Measurements from ENCODE around the gene ELAVL1. TPM values are rescaled to one million over a fixed set of nuclear protein-coding genes. Genes with fewer than 3 reads are reported as not detected.
A peak's percentile ranks its signal among the peaks of the same experiment; 100 is the strongest.
"Not testable (repeated sequence)": the region's sequence is repeated elsewhere in the genome, so short reads cannot be mapped to it uniquely, and the experiment has no call there.

The ELAVL1 gene
- total RNA-seq, 4 donors from 2014 or later: 14.1 to 71.7 (median 39.3) TPM

DNA sequence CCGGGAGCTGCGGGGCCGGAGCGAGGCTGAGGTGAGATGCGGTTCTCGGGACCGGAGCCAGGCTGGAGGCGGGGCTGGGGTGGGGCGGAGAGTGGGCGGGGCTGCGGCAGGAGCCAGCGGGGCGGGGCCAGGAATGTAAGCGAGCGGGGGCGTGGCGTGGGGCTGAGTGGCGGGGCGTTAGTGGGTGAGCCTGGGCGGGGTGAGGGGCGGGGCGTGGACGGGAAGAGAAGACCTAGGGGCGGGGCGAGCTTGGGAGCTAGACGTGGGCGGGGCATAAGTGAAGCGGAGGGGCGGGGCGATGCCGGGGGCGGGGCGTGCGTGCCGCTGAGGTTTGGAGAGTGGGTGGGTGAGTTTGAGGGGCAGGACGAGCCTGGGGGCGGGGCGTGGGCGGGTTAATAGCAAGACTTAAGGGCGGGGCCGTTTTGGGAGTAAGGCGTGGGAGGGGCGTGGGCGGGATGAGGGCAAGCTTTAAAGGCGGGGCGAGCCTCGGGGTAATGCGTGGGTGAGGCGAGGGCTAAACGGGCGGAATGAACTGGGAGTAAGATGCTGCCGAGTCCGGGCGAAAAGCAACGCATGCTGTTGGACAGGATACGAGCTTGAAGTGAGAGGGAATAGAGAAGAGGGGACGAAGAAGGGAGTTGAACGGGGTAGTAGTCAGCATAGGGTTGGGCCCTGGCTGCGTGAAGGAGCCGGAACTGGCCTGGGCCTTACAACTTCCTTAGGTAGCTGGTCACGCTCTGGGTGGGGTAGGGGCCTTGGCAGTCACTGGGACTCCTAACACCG lies 84.7 kb downstream of the ELAVL1 start:
- intact Hi-C loops (cut with DNase I; ENCODE audit: low total_unique reads): no loop called here
- peak overlapping the region; percentile 92 to 99 for H3K27ac ChIP-seq
- TF ChIP-seq POLR2A (IDR thresholded peaks at IDR 0.05): peak; percentile 64 to 77
- TF ChIP-seq, protein P1, sequence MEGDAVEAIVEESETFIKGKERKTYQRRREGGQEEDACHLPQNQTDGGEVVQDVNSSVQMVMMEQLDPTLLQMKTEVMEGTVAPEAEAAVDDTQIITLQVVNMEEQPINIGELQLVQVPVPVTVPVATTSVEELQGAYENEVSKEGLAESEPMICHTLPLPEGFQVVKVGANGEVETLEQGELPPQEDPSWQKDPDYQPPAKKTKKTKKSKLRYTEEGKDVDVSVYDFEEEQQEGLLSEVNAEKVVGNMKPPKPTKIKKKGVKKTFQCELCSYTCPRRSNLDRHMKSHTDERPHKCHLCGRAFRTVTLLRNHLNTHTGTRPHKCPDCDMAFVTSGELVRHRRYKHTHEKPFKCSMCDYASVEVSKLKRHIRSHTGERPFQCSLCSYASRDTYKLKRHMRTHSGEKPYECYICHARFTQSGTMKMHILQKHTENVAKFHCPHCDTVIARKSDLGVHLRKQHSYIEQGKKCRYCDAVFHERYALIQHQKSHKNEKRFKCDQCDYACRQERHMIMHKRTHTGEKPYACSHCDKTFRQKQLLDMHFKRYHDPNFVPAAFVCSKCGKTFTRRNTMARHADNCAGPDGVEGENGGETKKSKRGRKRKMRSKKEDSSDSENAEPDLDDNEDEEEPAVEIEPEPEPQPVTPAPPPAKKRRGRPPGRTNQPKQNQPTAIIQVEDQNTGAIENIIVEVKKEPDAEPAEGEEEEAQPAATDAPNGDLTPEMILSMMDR (IDR thresholded peaks at IDR 0.05): no peak
- H3K4me3 ChIP-seq: peak overlapping the region; percentile 66 to 70
- DNase-seq: peak; percentile 99 to 100
- no peaks in the 10 kb centered on the region for H3K36me3 ChIP-seq
- H3K9me3 ChIP-seq: no peaks in the 10 kb centered on the region
- H3K4me1 ChIP-seq: peaks cover 19 to 44% of the 10 kb centered on the region in 2 donors
- peaks cover 4 to 7% of the 10 kb centered on the region in 2 donors for H3K27me3 ChIP-seq

- H3K27me3 ChIP-seq: peaks cover 6 to 7% of the 10 kb centered on the region in 2 donors
- H3K36me3 ChIP-seq: no peaks in the 10 kb centered on the region
- TF ChIP-seq POLR2A (IDR thresholded peaks at IDR 0.05): peak in 1 of 2 donors; percentile 73
- TF ChIP-seq, protein P1 (IDR thresholded peaks at IDR 0.05): peak in 2 of 4 experiments; percentile 8 to 30
- H3K9me3 ChIP-seq: no peaks in the 10 kb centered on the region
- H3K4me3 ChIP-seq: peak within 1 kb of the TSS; percentile 66 to 70
- intact Hi-C loops (cut with DNase I; ENCODE audit: low total_unique reads): no loop called here
- H3K27ac ChIP-seq: peak within 1 kb of the TSS; percentile 92 to 99
- DNase-seq: peak; percentile 96 to 98
- H3K4me1 ChIP-seq: peaks cover 19 to 43% of the 10 kb centered on the region in 2 donors
These were observed 85.6 kb downstream of the ELAVL1 start, which contains the start of gene SNAPC2 for GRCh38 chr19:7919610-7920518. Gene SNAPC2, plus strand, starts transcription at chr19:7920338. Its CDS starts 29 bp downstream, at chr19:7920367.

GRCh38 chr19:7918615-7919421 lies 86.6 kb downstream of the ELAVL1 start:
- no peaks in the 10 kb centered on the region for H3K36me3 ChIP-seq
- no peaks in the 10 kb centered on the region for H3K9me3 ChIP-seq
- no peak for DNase-seq
- intact Hi-C loops (cut with DNase I; ENCODE audit: low total_unique reads): no loop called here
- no peak for TF ChIP-seq POLR2A (IDR thresholded peaks at IDR 0.05)
- TF ChIP-seq, protein P1 (IDR thresholded peaks at IDR 0.05): no peak
- peaks cover 19 to 38% of the 10 kb centered on the region in 2 donors for H3K4me1 ChIP-seq
- no peak overlapping the region for H3K27ac ChIP-seq
- H3K27me3 ChIP-seq: peaks cover 6 to 7% of the 10 kb centered on the region in 2 donors
- no peak overlapping the region for H3K4me3 ChIP-seq

- H3K36me3 ChIP-seq; H3K9me3 ChIP-seq; intact Hi-C loops (cut with DNase I; ENCODE audit: low total_unique reads); DNase-seq; H3K27me3 ChIP-seq: not testable (repeated sequence)
- peak overlapping the region in 1 of 2 donors; percentile 20 for H3K4me3 ChIP-seq
- H3K27ac ChIP-seq: peak overlapping the region in 1 of 2 donors; percentile 60
- peaks cover 19 to 38% of the 10 kb centered on the region in 2 donors for H3K4me1 ChIP-seq
These were observed 87.3 kb downstream of the ELAVL1 start for GRCh38 chr19:7918062-7918614.
